SK-N-SH (cell line): Measurements from ENCODE around the gene SSNA1.

Experiments used
- EP300 ChIP-seq, 2 experiments: IDR thresholded peaks; 2 replicates each; pipeline versions ENCODE4 v1.4.0 to v1.6.1; 2012; ENCODE audit warnings: borderline replicate concordance in 1 of 2, low read depth in 1 of 2, low read length in 1 of 2
- EZH2phosphoT487 ChIP-seq: fragments of 200-600 bp; sonication (generic); IDR thresholded peaks from 2 replicates; pipeline ENCODE4 v1.6.1; 2017; ENCODE audit warnings: low read depth, mixed run types, mild to moderate bottlenecking, antibody characterized with exemption, moderate library complexity, borderline replicate concordance
- FOSL2 ChIP-seq: IDR thresholded peaks from 2 replicates; pipeline ENCODE4 v1.4.0; 2012; ENCODE audit warnings: low read depth, mild to moderate bottlenecking, moderate library complexity, borderline replicate concordance
- POLR2AphosphoS5 ChIP-seq: IDR thresholded peaks from 2 replicates; pipeline ENCODE4 v1.6.1; 2012; ENCODE audit warnings: low read depth, low read length
- TF ChIP-seq, protein P1 (sequence below): fragments of 200-600 bp; sonication (generic); IDR thresholded peaks from 2 replicates; pipeline ENCODE4 v1.6.1; 2017; ENCODE audit warnings: antibody characterized with exemption, mild to moderate bottlenecking, moderate library complexity

DNA sequence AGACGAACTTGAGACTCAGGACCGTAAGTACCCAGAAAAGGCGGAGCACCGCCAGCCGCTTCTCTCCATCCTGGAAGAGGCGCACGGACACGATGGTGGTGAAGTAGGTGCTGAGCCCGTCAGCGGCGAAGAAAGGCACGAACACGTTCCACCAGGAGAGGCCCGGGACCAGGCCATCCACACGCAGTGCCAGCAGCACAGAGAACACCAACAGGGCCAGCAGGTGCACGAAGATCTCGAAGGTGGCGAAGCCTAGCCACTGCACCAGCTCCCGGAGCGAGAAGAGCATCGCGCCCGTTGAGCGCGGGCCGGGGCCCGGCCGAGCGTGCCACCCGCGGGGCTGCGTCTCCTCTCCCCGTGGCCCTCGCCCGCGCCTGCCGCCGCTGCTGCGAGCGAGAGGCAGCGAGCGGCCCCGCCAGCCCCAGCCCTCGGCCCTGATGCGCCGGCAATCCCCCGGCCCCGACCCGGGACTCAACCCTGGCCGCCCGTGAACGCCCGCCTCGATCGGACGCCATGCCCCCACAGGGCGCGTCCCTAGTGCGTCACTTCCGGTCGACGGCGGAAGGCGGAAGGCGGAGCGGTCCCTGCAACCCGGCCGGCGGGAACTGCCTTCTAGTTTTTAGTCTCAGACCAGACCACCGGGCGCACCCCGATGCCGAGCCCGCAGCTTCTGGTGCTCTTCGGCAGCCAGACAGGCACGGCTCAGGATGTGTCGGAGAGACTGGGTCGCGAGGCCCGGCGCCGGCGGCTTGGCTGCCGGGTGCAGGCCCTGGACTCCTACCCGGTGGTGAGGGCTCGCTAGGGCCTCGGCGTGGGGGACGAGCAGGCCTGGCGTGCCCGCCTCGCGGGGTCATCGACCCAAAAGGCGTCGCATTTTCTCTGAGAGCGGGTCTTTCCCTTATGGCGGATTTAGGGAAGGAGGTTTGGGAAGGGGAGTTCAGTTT, 16.9 kb downstream of the SSNA1 start, which contains the start of the genes NDOR1 and TMEM203:
- TF ChIP-seq EP300 (IDR thresholded peaks at IDR 0.05; ENCODE audit: borderline replicate concordance in 1 of 2, low read depth in 1 of 2, low read length in 1 of 2) (no peak), FOSL2 (no peak), POLR2AphosphoS5 (peak; percentile 85), EZH2phosphoT487 (no peak)
- TF ChIP-seq, protein P1, sequence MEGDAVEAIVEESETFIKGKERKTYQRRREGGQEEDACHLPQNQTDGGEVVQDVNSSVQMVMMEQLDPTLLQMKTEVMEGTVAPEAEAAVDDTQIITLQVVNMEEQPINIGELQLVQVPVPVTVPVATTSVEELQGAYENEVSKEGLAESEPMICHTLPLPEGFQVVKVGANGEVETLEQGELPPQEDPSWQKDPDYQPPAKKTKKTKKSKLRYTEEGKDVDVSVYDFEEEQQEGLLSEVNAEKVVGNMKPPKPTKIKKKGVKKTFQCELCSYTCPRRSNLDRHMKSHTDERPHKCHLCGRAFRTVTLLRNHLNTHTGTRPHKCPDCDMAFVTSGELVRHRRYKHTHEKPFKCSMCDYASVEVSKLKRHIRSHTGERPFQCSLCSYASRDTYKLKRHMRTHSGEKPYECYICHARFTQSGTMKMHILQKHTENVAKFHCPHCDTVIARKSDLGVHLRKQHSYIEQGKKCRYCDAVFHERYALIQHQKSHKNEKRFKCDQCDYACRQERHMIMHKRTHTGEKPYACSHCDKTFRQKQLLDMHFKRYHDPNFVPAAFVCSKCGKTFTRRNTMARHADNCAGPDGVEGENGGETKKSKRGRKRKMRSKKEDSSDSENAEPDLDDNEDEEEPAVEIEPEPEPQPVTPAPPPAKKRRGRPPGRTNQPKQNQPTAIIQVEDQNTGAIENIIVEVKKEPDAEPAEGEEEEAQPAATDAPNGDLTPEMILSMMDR: no peak
